Suprapubic skin (tissue), 4 donors: Measurements from ENCODE around the gene FIGN.

Experiments
- CTCF ChIP-seq, 2 donors: fragments of 200-600 bp in 1 of 2; fragments of 450-650 bp in 1 of 2; sonication (generic) in 1 of 2; IDR thresholded peaks; one replicate each; pipeline ENCODE4 v1.5.1; 2016 to 2019; ENCODE audit warnings: antibody characterized with exemption in 2 of 2, mild to moderate bottlenecking in 1 of 2, moderate library complexity in 1 of 2
- EP300 ChIP-seq: sonication (generic); formaldehyde crosslinking; IDR thresholded peaks from one replicate; pipeline ENCODE4 v1.6.1; 2017; ENCODE audit warnings: antibody characterized with exemption
- POLR2A ChIP-seq, 2 donors: fragments of 450-650 bp; IDR thresholded peaks; one replicate each; pipeline ENCODE4 v1.6.1; 2017; ENCODE audit warnings: antibody characterized with exemption in 2 of 2, mild to moderate bottlenecking in 2 of 2, moderate library complexity in 2 of 2
- POLR2AphosphoS5 ChIP-seq, 3 donors: sonication (generic); formaldehyde crosslinking; IDR thresholded peaks; one replicate each; pipeline ENCODE4 v1.6.1; 2017; ENCODE audit warnings: antibody characterized with exemption in 3 of 3

GRCh38 chr2:163753726-163754125, 17.9 kb upstream of the FIGN start:
- TF ChIP-seq CTCF (IDR thresholded peaks at IDR 0.05) (no peak), POLR2AphosphoS5 (IDR thresholded peaks at IDR 0.05) (no peak), POLR2A (IDR thresholded peaks at IDR 0.05) (no peak), EP300 (no peak)
